GM10847 (cell line): ENCODE results near the gene LYRM7.

Experiments used
- POLR2A ChIP-seq: IDR thresholded peaks from 2 replicates; pipeline ENCODE4 v1.6.1; 2011; ENCODE audit not compliant: insufficient read length; ENCODE audit errors: extremely low read depth

Gene LYRM7

DNA sequence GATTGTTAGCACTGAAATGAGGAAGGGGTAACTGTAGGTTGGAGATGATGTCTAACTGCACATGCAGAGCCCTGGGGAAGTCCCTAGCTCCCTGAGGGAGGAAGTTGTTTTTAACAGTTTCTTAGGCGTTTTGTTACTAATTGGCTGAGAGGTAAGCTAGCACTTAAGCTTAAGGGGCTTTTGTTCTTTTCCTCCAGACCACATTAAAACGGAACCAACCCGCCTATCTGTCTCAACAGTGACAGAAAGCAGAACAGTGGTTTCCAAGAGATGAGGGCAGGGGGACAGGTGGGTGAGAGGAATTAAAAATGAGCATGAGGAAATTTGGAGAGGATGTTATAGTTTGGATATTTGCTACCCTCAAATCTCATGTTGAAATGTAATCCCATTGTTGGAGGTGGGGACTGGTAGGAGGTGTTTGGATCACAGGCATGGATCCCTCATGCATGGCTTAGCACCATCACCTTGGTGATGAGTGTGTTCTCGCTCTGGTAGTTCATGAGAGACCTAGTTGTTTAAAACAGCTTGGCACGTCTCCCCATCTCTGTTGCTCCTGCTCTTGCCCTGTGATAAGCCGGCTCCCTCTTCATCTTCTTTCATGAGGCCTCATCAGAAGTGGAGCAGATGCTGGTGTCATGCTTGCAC lies 38.9 kb downstream of the LYRM7 start:
- no peak for TF ChIP-seq POLR2A

DNA sequence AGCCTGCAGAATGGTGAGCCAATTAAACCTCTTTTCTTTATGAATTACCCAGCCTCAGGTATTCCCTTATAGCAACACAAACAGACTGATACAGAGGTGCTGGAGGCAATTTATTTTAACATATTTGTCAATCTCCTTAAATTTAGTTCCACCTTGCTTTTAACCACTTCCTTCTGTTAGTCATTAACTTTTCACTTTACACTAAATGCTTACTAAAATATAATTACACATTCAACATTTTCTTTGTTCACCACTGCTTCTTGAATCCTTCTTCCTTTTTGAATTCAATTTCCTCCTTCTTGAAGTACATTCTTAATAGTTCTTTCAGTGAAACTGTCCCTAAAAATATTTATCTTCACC lies 39.4 kb downstream of the LYRM7 start:
- no peak for TF ChIP-seq POLR2A

DNA sequence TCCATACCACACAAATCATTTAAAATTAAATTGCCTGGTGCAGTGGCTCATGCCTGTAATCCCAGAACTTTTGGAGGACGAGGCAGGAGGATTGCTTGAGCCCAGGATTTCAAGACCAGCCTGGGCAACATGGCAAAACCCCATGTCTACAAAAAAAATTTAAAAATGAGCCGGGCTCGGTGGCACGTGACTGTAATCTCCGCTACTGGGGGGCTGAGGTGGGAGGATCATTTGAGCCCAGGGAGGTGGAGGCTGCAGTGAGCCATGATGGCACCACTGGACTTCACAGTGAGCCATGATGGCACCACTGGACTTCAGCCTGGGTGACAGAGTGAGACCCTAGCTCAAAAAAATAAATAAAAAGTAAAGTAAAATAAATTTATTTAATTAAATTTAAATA lies 40.9 kb downstream of the LYRM7 start:
- no peak for TF ChIP-seq POLR2A

DNA sequence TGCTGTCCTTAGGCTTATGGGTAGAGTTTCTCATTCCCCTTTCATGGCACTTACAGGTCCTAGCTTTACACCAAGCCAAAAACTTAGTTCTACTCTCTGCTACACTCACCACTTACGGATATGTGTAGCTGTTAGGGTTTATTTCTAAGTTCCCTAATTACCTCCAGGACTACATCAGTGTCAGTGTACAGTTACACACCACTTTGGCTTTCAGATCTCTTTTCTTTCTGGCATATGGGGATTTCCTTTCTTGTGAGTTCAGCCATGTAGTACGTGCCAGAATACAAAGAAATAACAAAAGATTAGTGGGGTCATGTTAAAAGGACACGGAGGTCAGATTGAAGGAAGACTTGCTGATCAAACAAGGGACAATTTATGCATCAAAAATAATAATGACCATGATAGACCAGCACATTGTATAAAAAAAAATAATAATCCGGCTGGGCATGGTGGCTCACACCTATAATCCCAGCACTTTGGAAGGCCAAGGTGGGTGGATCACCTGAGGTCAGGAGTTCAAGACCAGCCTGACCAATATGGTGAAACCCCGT lies 41.8 kb downstream of the LYRM7 start:
- TF ChIP-seq POLR2A, result no peak

DNA sequence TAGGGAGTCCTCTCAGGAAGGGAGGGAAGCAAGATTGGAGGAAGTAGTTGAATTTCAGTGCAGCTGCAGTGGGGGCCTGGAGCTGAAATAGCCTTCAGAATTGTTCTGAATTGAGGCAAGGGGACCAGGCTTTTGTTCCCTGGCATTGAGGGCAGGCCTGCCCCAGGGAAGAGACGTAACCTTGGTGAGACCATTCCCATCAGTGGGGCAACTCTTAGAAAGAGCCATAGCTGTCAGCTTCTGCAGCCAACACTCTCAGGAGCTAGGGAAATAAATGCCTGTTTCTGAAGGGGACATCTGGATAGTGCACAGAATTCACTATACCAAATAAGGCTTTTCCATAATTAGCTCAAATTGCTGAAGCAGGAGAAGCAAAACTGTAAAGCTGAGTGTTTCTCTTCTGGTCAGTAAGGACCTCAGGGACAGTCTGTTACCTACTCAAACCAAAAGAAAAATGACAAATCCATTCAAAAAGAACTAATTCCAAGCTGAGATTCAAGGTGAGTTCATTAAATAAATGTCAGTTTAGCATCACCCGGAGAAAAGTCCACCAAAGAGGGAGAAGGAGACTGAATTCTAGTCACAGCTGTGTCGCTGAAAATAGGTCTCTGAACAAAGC lies 44.0 kb downstream of the LYRM7 start:
- TF ChIP-seq POLR2A, result no peak

DNA sequence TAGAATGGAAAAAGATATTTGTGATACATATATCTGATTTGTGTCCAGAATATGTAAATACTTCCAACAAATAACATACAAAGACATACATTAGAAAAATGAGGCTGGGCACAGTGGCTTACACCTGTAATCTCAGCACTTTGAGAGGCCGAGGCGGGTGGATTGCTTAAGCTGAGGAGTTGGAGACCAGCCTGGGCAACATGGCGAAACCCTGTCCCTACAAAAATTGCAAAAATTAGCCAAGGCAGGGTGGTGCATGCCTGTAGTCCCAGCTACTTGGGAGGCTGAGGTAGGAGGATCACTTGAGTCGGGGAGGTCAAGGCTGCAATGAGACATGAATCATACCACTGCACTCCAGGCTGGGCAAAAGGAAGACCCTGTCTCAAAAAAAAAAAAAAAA lies 47.0 kb downstream of the LYRM7 start:
- TF ChIP-seq POLR2A, result no peak

DNA sequence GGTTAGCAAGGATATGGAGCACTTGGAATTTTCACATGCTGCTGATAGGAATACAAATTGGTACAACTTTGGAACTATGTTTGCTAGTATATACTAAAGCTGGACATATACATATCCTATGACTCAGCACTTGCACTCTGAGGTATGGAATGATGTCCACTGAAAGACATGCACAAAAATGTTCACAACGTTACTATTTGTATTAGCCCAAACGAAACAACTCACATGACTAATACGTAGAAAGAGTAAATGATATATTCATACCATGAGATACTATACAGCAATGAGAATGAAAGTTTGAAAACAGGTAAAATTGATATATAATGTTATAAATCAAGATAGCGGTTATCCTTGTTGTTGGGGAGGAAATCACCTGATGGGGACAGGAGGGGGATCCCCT lies 47.6 kb downstream of the LYRM7 start:
- TF ChIP-seq POLR2A, result no peak

DNA sequence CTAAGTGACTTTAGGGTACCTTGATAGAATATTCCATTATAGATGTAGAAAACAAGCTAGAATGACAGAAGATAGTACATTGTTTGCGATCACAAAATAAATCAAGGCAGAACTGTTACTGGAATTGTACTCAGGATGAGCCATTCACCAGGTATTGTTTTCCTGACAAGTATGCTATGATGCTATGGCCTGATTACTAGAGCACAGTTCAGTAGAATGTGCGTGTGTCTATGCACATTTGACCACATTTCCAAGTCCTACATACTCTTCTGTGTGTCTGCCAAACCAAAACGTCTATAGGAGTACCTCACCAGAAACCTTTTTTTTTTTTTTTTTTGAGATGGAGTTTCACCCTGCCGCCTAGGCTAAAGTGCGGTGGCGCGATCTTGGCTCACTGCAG lies 49.8 kb downstream of the LYRM7 start:
- TF ChIP-seq POLR2A, result no peak

DNA sequence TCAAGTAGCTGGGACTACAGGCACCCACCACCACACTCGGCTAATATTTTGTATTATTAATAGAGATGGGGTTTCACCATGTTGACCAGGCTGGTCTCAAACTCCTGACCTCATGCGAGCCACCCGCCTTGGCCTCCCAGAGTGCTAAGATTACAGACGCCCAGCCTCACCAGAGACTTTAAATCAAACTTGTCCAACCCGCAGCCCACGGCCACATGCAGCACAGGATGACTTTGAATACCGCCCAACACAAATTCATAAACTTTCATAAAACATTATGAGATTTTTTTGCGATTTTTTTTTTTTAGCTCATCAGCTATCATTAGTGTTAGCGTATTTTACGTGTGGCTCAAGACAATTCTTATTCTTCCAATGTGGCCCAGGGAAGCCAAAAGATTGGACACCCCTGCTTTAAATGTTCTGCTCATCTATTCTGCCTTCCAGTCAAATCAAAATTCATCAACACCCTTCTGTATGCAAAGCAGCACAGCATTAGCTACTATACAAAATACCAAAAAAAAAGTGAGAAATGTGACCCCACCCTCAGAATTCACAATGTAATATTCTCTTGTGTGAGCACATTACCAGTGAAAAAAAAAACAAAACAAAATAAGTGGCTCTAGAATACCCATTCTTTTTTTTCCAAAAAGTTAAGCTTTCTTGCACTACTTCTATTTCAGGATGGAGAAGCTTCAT lies 50.4 kb downstream of the LYRM7 start:
- TF ChIP-seq POLR2A, result no peak

DNA sequence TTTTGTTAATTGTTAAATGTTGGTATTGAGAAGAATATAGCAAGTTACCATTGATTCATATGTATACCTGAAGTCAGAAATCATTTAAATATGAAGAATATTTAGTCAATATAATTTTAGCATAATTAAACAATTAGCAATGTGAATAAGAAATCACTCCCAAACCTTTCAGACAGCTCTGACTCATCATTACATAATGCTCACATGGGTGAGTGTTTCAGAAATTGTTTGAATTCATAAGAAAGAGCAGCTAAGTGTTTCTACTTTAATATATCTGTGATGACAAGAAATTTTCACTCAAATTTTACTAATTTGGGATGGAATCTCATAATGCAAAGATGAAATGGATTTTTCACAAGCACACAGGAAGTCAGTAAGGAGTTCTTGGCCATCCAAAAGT lies 51.1 kb downstream of the LYRM7 start:
- TF ChIP-seq POLR2A, result no peak

DNA sequence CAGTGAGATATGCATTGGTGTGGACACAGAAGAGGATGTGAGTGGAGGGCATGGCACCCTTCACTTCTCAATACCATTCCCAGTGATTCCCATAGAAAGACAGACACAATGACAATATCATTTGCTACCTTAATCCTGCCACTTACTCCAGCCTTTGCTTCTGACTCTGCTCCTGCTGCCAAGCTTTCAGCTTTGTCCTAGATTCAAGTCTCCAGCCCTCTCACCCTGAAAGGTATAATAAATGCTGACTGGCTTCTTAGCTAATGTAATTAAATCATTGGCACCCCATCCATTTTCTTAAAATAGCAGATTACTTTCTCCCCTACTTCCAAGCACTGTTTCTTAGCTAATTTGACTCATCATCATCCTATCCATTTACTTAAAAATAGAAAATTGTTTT lies 52.0 kb downstream of the LYRM7 start:
- no peak for TF ChIP-seq POLR2A

DNA sequence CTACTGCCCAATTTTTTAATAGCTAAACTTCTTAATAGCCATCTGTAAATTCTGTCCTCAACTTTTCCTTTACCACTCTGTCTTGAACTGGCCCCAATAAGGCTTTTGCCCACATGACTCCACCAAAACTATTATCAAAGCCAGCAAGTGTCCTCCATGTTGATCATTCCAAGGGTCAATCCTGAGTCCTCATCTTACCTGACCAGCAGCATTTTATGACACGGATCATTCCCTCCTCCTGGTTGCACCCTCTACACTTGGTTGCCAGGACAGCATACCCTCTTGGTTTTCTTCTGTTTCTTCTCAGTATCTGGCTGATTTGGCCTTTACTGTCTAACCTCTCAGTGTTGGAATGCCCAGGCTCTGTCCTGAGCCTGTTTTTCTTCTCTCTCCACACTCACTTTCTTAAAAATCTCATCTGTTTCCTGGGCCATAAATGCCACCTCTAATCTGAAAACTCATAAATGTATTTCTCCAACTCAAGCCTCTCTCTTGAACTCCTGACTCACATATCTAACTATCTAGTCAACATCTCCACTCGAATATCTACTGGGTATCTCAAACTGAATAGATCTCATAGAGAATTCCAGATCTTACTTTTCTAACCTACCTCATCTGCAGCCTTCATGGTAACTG lies 53.1 kb downstream of the LYRM7 start:
- no peak for TF ChIP-seq POLR2A

DNA sequence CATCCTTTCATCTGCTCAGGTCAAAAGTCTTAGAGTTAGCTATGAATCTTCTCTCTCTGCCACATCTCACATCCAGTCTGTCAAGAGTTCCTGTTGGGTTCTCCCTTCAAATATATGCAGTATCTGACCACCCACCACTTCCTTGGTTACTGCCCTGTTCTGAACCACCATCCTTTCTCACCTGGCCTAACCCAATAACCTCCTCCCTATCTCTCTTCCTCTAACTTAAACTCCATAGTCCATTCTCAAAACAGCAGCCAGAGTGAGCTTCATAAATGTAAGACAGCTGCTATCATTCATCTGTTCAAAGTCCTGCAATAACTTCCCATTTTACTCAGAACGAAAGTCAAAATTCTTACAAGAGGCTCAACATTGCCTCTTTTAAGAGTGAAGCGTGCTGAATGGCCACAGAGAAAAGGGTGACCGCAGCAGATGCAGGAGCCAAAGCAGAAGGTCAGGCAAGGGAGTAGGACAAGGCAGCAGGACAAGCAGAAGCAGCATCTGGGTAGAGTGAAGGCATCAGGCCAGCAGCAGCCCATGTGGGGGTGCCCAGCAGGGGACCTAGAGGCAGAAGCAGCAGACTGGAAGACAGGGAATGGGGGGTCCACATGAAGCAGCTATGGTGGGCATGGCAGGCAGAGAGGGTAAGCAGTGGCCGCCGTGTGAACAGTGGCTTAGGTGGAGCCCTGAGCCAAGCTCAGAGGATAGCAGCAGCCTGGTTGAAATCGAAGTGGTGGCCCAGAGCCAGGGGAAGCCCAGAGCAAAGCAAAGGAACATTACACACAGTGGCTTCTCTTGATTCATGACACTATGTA lies 53.9 kb downstream of the LYRM7 start:
- no peak for TF ChIP-seq POLR2A

DNA sequence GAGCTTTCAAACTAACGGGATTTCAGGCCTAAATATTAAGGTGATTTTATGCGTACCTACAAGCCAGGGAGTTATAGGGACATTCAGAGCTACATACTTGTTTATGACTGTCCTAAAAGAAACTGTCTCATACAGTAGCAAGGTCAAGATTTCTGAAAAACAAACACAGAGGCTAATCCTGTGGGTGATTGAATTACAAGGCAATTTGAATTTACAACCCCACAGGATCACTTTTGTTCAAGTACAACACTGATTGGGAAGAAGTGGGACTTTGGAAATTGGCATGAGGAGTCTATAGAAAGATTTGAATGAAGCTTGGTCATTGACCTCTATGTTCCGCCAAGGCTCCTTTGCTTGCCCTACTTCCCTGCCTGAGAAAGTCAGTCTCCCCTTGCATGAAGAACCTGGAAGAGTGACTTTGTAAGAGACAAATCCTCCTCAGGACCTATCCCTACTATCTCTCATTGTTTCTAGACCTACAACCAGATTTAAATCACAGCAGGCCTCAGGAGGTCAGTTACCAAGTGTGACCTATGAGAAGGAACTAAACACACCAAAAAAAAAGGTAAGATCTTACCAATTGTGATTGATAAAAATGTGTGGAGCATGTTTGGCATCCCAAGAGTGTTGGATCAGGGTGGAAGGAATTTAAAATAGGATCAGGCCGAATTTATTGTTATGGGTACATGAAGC lies 54.7 kb downstream of the LYRM7 start:
- TF ChIP-seq POLR2A, result no peak

DNA sequence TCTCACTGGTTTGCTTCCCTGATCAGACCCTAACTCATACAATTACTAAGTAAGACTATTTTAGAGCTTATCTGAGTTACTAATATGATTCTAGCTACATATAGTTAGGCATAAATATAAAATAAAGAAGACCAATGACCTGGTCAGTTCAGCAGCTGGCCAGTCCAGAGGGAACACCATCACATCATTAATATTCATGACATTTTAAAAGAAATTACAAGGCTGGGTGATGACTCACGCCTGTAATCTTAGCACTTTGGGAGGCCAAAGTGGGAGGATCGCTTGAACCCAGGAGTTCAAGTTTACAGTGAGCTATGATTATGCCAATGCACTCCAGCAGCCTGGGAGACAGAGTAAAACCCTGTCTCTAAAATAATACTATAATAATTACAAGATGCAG lies 56.2 kb downstream of the LYRM7 start:
- TF ChIP-seq POLR2A, result no peak

DNA sequence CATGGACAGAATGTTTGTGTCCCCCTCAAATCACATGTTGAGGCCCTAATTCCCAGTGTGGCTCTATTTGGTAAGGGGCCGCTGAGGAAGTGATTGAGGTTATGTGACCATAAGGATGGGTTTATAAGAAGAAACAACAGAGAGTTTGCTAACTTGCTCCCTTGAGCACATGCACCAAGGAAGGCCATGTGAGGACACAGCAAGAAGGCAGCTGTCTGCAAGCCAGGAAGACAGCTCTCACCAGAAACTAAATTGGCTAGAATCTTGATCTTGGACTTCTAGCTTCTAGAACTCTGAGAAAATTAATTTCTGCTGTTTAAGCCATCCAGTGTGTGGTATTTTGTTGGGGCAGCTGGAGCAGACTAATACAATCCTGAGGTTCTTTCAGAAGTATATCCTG lies 57.9 kb downstream of the LYRM7 start:
- no peak for TF ChIP-seq POLR2A
